ENCODE measurements around the gene PI4KA. TPM values are rescaled to one million over a fixed set of nuclear protein-coding genes. Genes with fewer than 3 reads are reported as not detected.
"Not testable (repeated sequence)": the region's sequence is repeated elsewhere in the genome, so short reads cannot be mapped to it uniquely, and the experiment has no call there.

The PI4KA gene
- total and polyA plus RNA-seq, 2 donors: 37.1 to 50.9 TPM

- 94% methylated on average over 1 of the region's 1 CpG for WGBS
- H3K4me1 ChIP-seq (ENCODE audit: insufficient read depth); H3K27ac ChIP-seq (ENCODE audit: low read depth); H3K36me3 ChIP-seq (ENCODE audit: insufficient read depth); H3K4me3 ChIP-seq (ENCODE audit: low read depth, low read length); DNase-seq (ENCODE audit: extremely low spot score): not testable (repeated sequence)
Measured at GRCh38 chr22:20675613-20676012, 183.0 kb downstream of the PI4KA start.

- H3K36me3 ChIP-seq (ENCODE audit: insufficient read depth): no peaks in the 10 kb centered on the region
- H3K4me3 ChIP-seq (ENCODE audit: low read depth, low read length): no peak overlapping the region
- DNase-seq (ENCODE audit: extremely low spot score): no peak
- no peak overlapping the region for H3K27ac ChIP-seq (ENCODE audit: low read depth)
- H3K4me1 ChIP-seq (ENCODE audit: insufficient read depth): no peaks in the 10 kb centered on the region
Measured at GRCh38 chr22:20674998-20675397, 183.6 kb downstream of the PI4KA start.

DNA sequence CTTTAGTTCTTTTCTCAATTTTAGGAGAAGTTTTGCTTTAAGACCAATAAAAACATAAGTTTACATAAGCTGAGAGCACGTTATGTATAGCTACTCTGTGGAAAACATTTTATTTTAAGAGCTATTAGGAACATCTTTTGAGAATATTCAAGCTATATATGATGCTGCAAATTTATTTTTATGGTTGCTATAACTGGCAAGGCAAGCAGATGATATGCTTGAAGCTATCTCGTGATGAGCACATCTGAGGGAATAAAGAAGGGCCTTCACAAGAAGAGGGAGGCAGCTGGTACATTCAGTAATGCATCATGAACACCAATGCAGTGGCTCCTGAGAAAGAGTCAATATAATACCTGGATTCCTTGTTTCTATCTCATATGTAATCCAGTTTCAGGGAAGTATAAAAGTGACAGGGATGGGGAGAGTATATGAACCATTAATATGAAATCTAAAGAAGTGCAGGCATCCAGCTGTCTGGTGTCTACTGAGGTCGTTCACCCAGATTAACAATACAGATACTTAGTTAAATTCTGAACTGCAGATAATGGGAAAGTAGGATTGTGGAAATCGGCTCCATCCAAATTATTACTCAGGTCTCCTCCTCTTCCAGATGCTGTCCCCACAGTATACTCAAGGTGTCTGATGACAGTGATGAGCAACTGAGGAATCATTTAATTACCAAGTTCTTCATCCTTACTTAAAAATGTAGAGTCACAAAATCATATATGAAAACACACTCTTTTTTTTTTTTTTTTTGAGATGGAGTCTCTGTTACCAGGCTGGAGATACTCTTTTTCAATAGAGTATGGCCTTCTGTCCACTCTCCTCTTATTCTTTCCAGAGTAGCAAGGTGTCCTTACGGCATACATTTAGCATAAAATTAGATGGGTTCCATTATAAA, 185.1 kb downstream of the PI4KA start:
- no peaks in the 10 kb centered on the region for H3K4me1 ChIP-seq (ENCODE audit: insufficient read depth)
- H3K27ac ChIP-seq (ENCODE audit: low read depth): no peak overlapping the region
- H3K4me3 ChIP-seq (ENCODE audit: low read depth, low read length): no peak overlapping the region
- H3K36me3 ChIP-seq (ENCODE audit: insufficient read depth): no peaks in the 10 kb centered on the region
- DNase-seq (ENCODE audit: extremely low spot score): no peak
- 63% methylated on average over 5 of the region's 5 CpGs for WGBS

- H3K4me3 ChIP-seq (ENCODE audit: low read depth, low read length): no peak overlapping the region
- H3K27ac ChIP-seq (ENCODE audit: low read depth): no peak overlapping the region
- no peaks in the 10 kb centered on the region for H3K4me1 ChIP-seq (ENCODE audit: insufficient read depth)
- DNase-seq (ENCODE audit: extremely low spot score): no peak
- no peaks in the 10 kb centered on the region for H3K36me3 ChIP-seq (ENCODE audit: insufficient read depth)
- 65% methylated on average over 3 of the region's 3 CpGs for WGBS
Measured at GRCh38 chr22:20672732-20673131, 185.9 kb downstream of the PI4KA start.

DNA sequence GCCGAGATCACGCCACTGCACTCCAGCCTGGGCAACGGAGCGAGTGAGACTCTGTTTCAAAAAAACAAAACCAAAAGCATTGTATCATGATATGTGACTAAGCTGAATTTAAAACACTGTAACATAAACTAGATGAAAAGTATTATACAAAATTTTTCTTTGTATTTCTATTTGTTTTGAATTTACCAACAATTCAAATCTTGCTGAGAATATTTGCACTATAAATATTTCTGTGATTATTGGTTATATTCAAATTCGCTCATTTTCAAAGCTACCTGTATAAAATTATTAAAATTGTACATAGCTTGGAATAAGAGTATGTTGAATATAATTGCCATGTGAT, 186.6 kb downstream of the PI4KA start:
- WGBS: 85% methylated on average over 5 of the region's 5 CpGs
- Histone ChIP-seq H3K36me3 (ENCODE audit: insufficient read depth) (no peaks in the 10 kb centered on the region), H3K4me1 (ENCODE audit: insufficient read depth) (no peaks in the 10 kb centered on the region), H3K27ac (ENCODE audit: low read depth) (no peak overlapping the region), H3K4me3 (ENCODE audit: low read depth, low read length) (no peak overlapping the region)
- DNase-seq (ENCODE audit: extremely low spot score): no peak

DNA sequence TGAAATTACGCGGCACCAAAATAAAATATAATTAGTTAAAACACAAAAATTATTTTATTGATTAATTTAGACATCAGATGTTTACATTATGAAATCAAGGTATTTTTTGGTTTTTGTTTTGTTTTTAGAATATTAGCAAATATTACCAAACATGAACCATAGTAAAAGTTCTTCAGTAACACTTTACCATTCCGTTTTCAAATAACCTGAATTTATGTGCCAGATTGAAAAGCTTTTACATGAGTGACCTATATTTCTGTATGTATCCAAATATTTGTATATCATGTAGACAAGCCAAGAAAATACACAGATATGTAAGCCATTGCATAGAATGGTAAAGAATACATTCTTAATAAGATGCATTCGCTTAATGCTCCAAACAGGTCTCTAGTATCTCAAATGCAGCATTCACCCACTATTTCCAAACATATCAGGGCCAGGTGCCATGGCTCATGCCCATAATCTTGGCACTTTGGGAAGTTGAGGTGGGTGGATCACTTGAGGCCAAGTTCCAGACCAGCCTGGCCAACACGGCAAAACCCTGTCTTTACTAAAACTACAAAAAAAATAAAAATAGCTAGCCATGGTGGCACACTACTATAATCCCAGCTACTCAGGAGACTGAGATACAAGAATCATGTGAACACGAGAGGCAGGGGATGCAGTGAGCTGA, 187.1 kb downstream of the PI4KA start:
- WGBS: 77% methylated on average over 6 of the region's 6 CpGs
- H3K36me3 ChIP-seq (ENCODE audit: insufficient read depth): no peaks in the 10 kb centered on the region
- no peaks in the 10 kb centered on the region for H3K4me1 ChIP-seq (ENCODE audit: insufficient read depth)
- no peak overlapping the region for H3K27ac ChIP-seq (ENCODE audit: low read depth)
- DNase-seq (ENCODE audit: extremely low spot score): no peak
- H3K4me3 ChIP-seq (ENCODE audit: low read depth, low read length): no peak overlapping the region

- not testable (repeated sequence) for H3K27ac ChIP-seq (ENCODE audit: low read depth); H3K4me3 ChIP-seq (ENCODE audit: low read depth, low read length); DNase-seq (ENCODE audit: extremely low spot score); H3K4me1 ChIP-seq (ENCODE audit: insufficient read depth); H3K36me3 ChIP-seq (ENCODE audit: insufficient read depth)
- 53% methylated on average over 73 of the region's 73 CpGs for WGBS
Measured at GRCh38 chr22:20670457-20671261, 188.0 kb downstream of the PI4KA start.

- H3K27ac ChIP-seq (ENCODE audit: low read depth); H3K36me3 ChIP-seq (ENCODE audit: insufficient read depth); H3K4me3 ChIP-seq (ENCODE audit: low read depth, low read length); DNase-seq (ENCODE audit: extremely low spot score); H3K4me1 ChIP-seq (ENCODE audit: insufficient read depth): not testable (repeated sequence)
- WGBS: 87% methylated on average over 12 of the region's 13 CpGs
Measured at GRCh38 chr22:20669884-20670283, 188.7 kb downstream of the PI4KA start.

- not testable (repeated sequence) for H3K36me3 ChIP-seq (ENCODE audit: insufficient read depth); DNase-seq (ENCODE audit: extremely low spot score); H3K27ac ChIP-seq (ENCODE audit: low read depth); H3K4me3 ChIP-seq (ENCODE audit: low read depth, low read length); H3K4me1 ChIP-seq (ENCODE audit: insufficient read depth)
- WGBS: 79% methylated on average over 10 of the region's 15 CpGs
Measured at GRCh38 chr22:20669471-20669870, 189.1 kb downstream of the PI4KA start.

- not testable (repeated sequence) for H3K4me1 ChIP-seq (ENCODE audit: insufficient read depth); DNase-seq (ENCODE audit: extremely low spot score); H3K36me3 ChIP-seq (ENCODE audit: insufficient read depth); H3K4me3 ChIP-seq (ENCODE audit: low read depth, low read length); H3K27ac ChIP-seq (ENCODE audit: low read depth)
- 90% methylated on average over 13 of the region's 13 CpGs for WGBS
Measured at GRCh38 chr22:20668769-20669168, 189.8 kb downstream of the PI4KA start.

GRCh38 chr22:20668226-20668625, 190.4 kb downstream of the PI4KA start:
- 90% methylated on average over 25 of the region's 27 CpGs for WGBS
- H3K4me3 ChIP-seq (ENCODE audit: low read depth, low read length); H3K27ac ChIP-seq (ENCODE audit: low read depth); DNase-seq (ENCODE audit: extremely low spot score); H3K36me3 ChIP-seq (ENCODE audit: insufficient read depth); H3K4me1 ChIP-seq (ENCODE audit: insufficient read depth): not testable (repeated sequence)

- DNase-seq (ENCODE audit: extremely low spot score); H3K36me3 ChIP-seq (ENCODE audit: insufficient read depth); H3K4me3 ChIP-seq (ENCODE audit: low read depth, low read length); H3K4me1 ChIP-seq (ENCODE audit: insufficient read depth); H3K27ac ChIP-seq (ENCODE audit: low read depth): not testable (repeated sequence)
- whole genome bisulfite sequencing: 78% methylated on average over 19 of the region's 27 CpGs
Measured at GRCh38 chr22:20667548-20667947, 191.1 kb downstream of the PI4KA start.

- H3K27ac ChIP-seq (ENCODE audit: low read depth): no peak overlapping the region
- no peak for DNase-seq (ENCODE audit: extremely low spot score)
- no peak overlapping the region for H3K4me3 ChIP-seq (ENCODE audit: low read depth, low read length)
- no peaks in the 10 kb centered on the region for H3K36me3 ChIP-seq (ENCODE audit: insufficient read depth)
- no peaks in the 10 kb centered on the region for H3K4me1 ChIP-seq (ENCODE audit: insufficient read depth)
- WGBS: 80% methylated on average over 1 of the region's 1 CpG
Measured at GRCh38 chr22:20666560-20666959, 192.1 kb downstream of the PI4KA start.

DNA sequence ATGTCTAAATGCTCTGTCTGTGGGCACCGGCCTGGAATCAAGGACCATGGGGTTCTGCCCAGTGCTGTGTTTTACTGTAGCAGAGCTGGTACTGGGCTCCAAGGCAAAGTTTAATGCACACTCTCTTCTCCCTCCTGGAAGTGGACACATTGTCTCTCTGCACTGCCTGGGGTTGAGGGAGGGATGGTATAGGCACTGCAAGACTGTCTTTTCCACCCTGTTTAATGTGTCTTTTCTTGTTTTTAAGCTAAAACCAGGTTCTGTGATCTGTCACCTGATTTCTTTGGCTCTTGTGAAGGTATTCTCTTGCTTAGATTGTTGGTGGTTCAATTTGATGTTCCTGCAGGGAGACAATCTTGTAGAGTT, 194.0 kb downstream of the PI4KA start:
- H3K4me1 ChIP-seq (ENCODE audit: insufficient read depth): no peaks in the 10 kb centered on the region
- H3K4me3 ChIP-seq (ENCODE audit: low read depth, low read length): no peak overlapping the region
- WGBS: 95% methylated on average over 1 of the region's 1 CpG

More for the DNA sequence above, 194.0 kb downstream of the PI4KA start:
- Histone ChIP-seq H3K36me3 (ENCODE audit: insufficient read depth) (no peaks in the 10 kb centered on the region), H3K27ac (ENCODE audit: low read depth) (no peak overlapping the region)
- DNase-seq (ENCODE audit: extremely low spot score): no peak

Measured in urinary bladder (tissue), 4 donors.